Measurements from ENCODE around the gene USP31.
"Not testable (repeated sequence)": the region's sequence is repeated elsewhere in the genome, so short reads cannot be mapped to it uniquely, and the experiment has no call there.

Gene USP31

GRCh38 chr16:23158114-23158513 is 8.9 kb upstream of the USP31 start:
- no peak for DNase-seq

GRCh38 chr16:23156946-23157460 is 7.8 kb upstream of the USP31 start:
- DNase-seq: no peak

- DNase-seq: no peak
Observed at GRCh38 chr16:23156110-23156509, 6.9 kb upstream of the USP31 start.

GRCh38 chr16:23155445-23156049 is 6.3 kb upstream of the USP31 start:
- no peak for DNase-seq

GRCh38 chr16:23152386-23153178 is 3.3 kb upstream of the USP31 start:
- DNase-seq: no peak

GRCh38 chr16:23149993-23150364 is 727 bp upstream of the USP31 start:
- no peak for DNase-seq

- peak; percentile 50 for DNase-seq
Observed at GRCh38 chr16:23148513-23149266, 562 bp downstream of the USP31 start.

- no peak for DNase-seq
Observed at GRCh38 chr16:23148166-23148512, 1.1 kb downstream of the USP31 start.

- DNase-seq: no peak
Observed at GRCh38 chr16:23147666-23148065, 1.6 kb downstream of the USP31 start.

GRCh38 chr16:23146877-23147601 is 2.2 kb downstream of the USP31 start:
- DNase-seq: no peak

GRCh38 chr16:23145608-23146007 is 3.6 kb downstream of the USP31 start:
- DNase-seq: peak; percentile 45

- no peak for DNase-seq
Observed at GRCh38 chr16:23145186-23145585, 4.1 kb downstream of the USP31 start.

GRCh38 chr16:23144393-23144792 is 4.9 kb downstream of the USP31 start:
- DNase-seq: not testable (repeated sequence)

- DNase-seq: no peak
Observed at GRCh38 chr16:23143391-23143790, 5.9 kb downstream of the USP31 start.

- DNase-seq: no peak
Observed at GRCh38 chr16:23141959-23142740, 7.1 kb downstream of the USP31 start.

GRCh38 chr16:23141500-23141899 is 7.8 kb downstream of the USP31 start:
- DNase-seq: no peak

- no peak for DNase-seq
Observed at GRCh38 chr16:23141033-23141432, 8.2 kb downstream of the USP31 start.

- DNase-seq: no peak
Observed at GRCh38 chr16:23140107-23140506, 9.1 kb downstream of the USP31 start.

- no peak for DNase-seq
Observed at GRCh38 chr16:23137818-23138217, 11.4 kb downstream of the USP31 start.

- DNase-seq: no peak
Observed at GRCh38 chr16:23137256-23137655, 12.0 kb downstream of the USP31 start.

- DNase-seq: no peak
Observed at GRCh38 chr16:23134274-23134673, 15.0 kb downstream of the USP31 start.

- DNase-seq: peak; percentile 65
Observed at GRCh38 chr16:23132775-23133463, 16.3 kb downstream of the USP31 start.
